GM18861 (cell line): ENCODE results near the gene COA4.
"Not testable (repeated sequence)": the region's sequence is repeated elsewhere in the genome, so short reads cannot be mapped to it uniquely, and the experiment has no call there.

Experiments
- ATAC-seq: cut with Tn5 transposase; IDR thresholded peaks from one replicate; pipeline ENCODE4 v1.9.1; 2021; ENCODE audit not compliant: unreplicated experiment

Gene COA4

DNA sequence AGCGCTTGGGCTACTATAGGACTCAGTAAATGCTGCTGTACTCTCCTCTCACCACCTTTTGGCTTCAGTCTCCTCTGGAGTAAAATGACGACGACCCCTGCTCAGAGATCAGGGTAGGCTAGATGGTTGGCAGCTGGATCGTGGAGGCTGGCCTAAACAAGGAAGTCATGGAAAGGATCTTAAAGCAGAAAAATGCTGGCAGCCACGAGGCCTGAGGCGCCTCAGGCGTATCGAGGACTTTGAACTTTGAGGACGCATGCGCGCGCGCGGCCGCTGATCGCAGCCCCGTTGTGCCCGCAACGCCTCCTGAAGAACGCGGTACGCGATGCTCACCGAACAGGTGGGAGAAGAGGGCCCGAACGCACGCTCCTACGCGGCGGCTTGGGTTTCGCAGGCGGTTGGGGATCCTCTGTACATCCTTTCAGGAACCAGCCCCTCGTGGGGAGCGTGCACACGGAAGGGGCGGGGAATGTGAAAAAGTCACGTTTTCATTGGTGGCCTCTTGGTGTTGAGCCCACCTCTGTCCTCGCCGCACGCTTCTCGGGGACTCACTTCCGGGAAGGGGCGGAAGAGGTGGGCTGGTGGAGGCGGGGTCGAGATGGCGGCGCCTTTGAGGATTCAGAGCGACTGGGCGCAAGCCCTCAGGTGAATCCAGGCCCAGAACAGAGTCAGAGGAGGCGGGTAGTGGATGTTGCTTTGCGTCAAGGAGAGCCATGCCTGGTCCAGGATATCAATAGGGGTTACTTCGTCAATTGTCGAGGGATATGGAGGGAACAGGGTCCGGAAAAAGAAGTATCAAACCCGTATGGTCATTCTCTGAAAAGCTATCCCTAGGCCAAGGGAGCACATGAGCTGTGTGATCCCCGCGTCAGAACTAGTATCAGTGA is at the start of gene COA4, which contains the start of gene PAAF1:
TSS of gene COA4 (minus strand) at position 423 of the 887 bp plus-strand sequence. CDS start 3,468 bp downstream, outside the sequence.
TSS of gene PAAF1 (plus strand) at position 576 of the 887 bp plus-strand sequence. CDS start at position 599, 23 bp downstream.
- ATAC-seq = peak; percentile 90

DNA sequence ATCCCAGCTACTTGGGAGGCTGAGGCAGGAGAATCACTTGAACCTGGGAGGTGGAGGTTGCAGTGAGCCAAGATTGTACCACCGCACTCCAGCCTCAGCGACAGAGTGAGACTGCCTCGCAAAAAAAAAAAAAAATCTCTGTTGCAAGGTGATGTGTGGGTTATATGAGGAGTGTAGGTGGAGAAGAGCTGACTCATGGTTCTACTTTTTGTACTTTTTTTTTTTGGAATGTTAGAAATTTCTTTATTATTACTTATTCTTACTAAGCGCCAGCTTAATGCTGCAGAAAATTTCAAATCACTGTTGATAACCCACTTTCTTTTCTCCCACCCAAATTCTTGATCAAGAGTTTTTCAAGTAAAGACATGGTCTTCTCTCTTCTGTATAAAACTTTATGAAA is 44.5 kb upstream of the COA4 start:
- no peak for ATAC-seq

DNA sequence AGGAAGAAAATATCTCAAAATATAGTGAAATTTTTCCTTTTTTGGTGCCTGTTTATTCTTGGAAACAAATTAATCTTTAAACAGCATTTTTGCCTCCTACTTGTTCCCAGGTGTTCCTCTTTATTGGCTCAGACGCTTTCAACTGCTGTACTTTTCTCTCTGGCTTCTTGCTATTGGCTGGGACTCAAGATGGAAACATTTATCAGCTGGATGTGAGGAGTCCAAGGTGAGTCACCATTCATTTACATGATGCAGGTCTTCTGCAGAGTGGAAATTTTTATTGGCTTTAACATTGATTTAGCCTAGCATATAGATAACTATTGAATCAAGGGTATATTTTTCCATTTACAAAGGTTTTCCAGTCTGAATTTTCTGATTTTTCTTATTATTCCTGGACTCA is 39.8 kb upstream of the COA4 start:
- no peak for ATAC-seq

DNA sequence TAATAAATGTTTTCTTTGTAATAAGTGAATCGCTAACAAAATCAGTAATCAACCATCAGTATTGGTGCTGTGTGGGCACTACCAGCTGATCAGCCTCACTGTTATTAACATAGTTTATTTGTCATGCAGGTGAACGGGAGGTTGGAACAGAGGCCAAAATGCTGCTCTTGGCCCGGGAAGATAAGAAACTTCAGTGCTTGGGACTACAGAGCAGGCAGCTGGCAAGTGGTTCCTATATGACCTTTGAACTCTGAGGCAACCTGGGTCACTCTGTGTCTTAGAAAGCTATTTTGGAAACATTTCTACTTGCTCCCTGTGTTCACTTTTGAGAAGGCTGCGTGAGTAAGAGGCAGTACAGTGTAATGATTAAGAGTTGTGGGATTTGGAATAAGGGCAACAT is 37.6 kb upstream of the COA4 start:
- no peak for ATAC-seq

DNA sequence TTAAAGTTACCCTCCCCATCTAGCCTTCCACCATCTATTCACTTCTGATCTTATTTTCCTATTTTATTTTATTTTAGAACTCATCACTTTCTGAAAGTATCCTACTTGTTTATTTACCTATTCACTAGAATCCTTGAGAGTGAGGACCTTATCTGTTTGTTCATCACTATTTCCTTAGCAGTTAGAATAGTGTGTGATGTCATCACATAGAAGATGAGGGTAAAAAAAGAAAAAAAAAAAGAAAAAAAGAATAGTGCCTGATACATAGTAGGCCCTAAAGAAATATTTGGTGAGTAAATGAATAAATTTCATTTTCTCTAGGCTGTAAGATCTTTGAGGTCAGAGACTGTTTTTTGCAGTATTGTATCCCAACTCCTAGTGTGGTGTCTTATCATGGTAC is 36.8 kb upstream of the COA4 start:
- ATAC-seq = no peak

DNA sequence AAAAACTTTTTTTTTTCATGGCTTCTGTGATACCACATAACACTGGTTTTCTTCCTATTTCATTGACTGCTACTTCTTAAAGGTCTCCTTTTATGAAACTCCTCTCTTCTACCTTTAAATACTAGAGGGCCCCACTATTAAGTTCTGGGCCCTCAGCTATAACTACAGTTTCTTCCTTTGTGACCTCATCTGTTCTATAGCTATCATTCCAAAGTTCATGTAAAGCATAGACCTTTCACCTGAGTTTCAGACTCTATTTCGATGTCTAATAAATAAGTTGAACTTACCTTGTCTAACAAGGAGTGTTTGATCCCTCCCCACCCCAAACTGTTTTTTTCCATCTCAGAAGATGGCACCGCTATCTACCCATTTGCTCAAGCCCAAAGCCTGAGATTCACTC is 35.4 kb upstream of the COA4 start:
- no peak for ATAC-seq

DNA sequence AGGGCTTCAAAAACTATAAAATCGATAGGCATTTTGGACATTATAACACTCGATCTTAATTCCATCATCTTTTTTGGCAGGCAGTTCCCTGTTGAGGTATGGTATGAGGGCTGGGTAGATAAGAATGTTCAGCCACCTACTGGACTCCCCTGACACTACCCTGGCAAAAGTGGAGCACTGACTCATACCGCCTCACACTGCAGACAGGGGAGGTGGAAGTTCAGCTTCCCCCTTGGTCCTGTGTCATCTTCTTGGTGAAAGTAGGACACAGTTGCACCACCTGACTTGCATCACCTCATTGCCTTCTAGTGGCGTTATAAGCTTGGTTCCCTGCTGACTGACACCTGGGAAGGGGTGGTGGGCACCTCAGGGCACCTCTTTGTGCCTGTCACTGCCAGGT is 30.5 kb upstream of the COA4 start:
- ATAC-seq = no peak

DNA sequence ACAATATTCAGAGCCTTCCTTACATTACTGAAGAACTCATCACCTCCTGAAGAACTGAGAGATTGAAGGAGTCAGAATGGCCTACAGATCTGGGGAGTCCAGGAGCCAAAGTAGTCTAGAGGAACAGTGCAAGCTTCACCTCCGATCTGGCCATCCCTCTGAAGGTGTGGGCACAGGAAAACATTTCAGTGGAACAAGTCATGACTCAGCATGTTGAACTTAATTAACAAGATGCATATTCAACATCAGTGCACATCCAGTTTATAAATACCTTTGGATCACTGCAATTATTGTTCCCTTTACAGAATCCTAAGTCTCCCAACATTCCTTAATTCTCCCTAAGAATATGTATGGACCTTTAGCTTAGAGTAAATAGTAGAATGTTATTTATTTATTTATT is 25.7 kb upstream of the COA4 start:
- ATAC-seq = no peak

DNA sequence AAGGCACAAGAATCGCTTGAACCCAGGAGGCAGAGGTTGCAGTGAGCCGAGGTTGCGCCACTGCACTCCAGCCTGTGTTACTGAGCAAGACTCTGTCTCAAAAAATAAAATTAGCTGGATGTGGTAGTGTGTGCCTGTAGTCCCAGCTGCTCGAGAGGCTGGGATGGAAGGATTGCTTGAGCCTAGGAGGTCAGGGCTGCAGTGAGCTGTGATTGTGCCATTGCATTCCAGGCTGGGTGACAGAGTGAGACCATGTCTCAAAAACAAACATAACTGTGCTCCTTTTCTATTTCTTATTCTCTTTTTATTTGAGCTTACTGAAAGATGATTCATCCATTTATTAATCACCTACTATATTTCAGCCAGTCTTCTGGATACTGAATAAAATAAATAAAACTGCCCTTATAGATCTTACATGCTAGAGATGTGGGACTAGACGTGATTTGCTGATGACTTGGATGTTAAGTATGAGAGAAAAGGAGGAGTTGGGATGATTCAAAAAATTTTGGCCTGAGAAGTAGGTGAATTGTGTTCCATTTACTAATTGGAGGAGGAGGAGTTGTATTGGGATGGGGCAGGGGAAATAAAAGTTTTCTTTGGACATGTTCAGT is 18.2 kb upstream of the COA4 start:
- ATAC-seq = no peak

DNA sequence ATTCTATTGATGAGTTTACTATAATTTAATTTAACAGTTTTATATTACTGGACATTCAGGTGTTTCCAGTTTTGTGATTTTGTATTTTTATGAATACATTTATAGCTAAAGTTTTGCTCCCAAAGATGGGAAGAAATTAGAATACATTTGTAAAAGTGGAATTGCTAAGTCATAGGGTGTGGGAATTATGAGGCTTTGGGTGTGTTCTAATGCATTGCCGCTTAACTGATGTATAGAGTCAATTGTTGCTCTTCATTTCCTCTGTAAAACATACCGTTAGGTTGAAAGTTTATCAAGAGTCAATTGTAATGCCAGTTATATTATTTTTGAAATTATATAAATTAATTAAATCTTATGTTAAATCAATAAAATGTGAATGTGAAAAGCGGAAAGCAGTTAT is 16.4 kb upstream of the COA4 start:
- no peak for ATAC-seq

DNA sequence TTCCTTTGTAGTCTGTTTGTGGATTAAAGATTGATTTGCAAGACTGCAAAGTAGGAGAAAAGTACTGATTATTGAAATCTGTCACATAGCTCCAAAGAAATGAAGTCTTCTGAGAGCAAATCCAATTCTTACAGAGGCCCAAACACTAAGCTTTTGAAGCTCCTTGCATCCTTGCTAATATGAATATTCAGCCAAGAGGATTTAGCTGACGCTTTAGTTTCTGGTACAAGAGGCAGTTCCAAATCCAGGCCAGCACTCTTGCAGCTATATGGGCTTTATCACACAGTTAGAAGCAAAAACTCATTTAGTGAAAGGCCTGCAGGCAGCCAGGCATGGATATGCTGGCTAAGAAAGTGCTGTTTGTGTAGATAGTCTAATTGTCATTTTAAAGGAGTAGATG is 12.9 kb upstream of the COA4 start:
- no peak for ATAC-seq

DNA sequence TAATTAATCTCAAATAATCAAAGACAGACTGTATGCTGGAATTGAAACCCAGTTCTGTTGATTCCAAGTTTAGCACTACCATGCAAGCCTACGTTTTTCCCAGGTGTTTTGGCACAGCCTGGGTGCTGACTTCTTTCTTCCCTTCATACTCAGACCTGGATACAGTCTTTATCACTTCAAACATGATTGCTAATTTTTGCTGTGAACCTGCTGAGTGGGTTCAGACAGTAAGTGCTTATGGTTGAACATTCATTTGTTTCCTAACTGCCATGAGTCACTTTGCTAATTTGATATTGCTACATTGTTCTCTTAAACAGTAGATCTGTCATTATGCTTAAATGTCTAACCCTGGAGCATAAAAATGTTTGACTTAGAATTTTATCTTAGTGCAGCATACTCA is 12.4 kb upstream of the COA4 start:
- no peak for ATAC-seq

DNA sequence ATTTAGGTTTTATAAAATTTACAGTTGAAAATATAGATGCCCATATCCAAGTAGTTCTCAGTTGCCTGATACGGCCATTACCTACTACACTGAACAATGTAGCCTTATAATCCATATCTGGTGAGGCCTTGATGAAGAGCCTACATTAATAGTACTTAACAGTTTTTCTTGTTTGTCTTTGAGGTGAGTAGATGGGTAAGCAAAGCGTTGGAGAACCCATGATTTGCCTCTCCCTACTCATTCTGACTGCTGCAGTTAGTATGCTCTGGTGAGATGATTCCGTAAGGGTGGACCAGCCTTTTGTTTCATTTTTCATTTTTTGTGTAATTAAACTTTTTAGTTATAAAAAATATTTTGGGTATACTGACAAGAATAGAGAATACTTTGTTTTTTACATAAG is 11.6 kb upstream of the COA4 start:
- no peak for ATAC-seq

DNA sequence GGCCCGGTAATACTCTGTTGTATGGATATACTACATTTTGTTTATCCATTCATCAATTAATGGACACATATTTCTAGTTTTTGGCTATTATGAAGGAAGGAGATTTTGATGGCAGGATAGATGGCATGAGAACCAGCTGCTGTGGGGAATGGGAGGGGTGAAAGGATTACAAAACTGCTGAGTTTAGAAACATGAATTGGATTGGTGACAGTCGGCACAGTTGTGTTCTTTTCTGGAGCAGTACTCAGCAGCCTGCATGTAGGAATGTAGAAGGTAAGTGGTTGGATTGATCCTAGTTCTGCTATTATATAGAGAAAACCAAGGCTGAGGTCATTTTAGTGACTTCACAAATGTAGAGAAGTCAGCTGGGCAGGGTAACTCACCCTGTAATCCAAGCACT is 7.2 kb upstream of the COA4 start:
- ATAC-seq = no peak

DNA sequence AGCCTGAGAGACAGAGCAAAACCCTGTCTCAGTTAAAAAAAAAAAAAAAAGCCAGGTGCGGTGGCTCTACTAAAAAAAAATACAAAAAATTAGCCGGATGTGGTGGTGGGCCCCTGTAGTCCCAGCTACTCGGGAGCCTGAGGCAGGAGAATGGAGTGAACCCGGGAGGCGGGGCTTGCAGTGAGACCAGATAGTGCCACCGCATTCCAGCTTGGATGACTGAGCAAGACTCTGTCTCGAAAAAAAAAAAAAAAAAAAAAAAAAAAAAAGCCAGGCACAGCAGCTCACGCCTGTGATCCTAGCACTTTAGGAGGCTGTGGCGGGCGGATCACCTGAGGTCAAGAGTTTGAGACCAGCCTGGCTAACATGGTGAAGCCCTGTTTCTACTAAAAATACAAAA is 3.8 kb upstream of the COA4 start:
- ATAC-seq = not testable (repeated sequence)

DNA sequence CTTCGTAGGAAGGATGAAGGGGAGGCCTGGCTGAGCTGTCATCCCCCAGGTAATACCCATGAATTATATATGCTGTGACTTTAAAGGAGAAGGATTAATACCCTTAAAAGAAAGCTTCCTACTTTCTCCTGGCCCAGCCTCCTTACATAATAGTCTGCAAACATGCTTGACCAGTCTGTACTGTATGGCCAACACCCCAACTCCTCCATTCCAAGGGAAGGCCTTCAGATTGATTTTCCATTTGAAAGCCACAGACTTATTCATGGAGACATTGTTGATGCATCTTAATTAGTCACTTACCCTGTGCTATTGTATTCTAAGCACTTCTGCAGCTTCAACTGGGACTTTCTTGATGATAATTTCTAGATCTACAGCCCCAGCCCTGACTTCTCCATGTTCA is 2.1 kb upstream of the COA4 start:
- ATAC-seq = no peak

DNA sequence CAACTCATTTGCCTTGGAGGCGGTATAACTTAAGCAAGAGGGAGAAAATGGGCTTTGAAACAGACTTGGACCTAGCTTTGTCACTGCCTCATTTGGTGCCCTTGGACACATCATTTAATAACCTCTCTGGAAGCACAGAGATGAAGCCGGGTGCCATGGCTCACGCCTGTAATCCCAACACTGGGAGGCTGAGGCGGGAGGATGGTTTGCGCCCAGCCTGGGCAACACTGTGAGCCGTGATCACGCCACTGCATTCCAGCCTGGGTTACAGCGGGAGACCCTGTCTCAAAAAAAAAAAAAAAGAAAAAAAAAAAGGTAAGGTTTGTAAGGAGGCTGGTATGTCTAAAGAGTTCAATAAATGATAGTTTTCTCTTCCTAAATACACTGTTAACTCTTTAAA is 806 bp downstream of the COA4 start:
- no peak for ATAC-seq

DNA sequence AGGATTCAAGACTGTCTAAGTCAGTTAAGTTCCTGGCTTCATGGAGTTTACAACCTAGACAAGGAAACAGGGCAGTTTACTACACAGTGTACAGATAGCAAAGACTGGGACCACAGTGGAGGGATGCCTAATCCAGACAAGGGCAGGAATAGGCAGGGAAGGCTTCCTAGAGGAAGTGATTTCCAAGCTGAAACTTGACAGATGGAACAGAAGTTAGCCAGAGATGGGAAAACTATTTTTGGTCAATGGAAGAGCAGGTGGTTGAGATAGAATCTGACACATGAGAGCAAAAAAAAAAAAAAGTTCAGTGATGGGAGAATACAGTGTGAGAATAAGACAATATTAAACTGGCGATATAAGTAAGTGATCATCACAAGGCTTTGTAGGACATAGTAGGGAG is 1.3 kb downstream of the COA4 start:
- ATAC-seq = no peak

DNA sequence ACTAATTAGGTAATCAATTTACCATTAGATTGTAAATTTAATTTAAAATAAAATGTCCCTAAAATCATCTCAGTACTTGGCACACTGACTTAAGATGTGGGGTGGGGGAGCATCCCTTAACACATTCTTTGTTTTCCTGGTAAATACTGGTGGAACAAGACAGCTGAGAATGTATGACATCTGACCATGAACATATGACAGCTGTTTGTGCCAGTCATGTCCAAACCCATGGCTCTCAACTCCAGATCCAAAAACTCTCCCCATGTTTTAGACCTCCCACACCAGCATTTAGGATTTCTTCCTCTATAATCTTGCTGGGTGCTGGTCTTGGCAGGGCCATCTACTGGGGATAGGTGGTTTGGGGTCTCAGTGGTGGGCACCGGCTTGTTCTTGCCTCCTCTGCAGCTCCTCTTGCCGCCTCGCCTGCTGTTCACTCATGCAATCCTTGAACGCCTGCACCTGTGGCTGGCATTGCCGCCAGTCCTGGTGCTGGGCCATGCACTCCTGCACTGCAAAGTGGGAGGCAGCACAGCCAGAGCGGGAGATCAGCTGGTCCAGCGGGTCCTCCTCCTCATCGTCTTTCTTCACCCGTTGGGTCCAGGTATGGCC is 3.8 kb downstream of the COA4 start:
- no peak for ATAC-seq

DNA sequence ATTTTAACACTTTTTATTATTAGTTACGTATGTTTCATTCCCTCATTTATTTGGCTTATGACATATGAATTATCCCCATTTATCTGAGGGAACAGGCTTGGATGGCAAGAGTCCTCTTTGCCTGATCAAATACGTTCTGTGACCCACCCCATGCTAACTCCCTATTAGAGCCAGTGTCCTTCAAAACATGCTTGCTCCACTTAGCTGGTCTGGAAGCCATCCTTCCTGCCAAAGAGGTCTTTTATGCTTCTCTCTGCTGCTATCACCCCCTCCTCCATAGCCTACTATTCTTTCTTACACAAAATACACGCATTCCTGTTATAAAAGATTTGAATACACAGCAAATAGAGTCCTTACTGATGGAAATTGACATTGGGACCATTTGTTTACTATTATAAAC is 6.4 kb downstream of the COA4 start:
- ATAC-seq = no peak

DNA sequence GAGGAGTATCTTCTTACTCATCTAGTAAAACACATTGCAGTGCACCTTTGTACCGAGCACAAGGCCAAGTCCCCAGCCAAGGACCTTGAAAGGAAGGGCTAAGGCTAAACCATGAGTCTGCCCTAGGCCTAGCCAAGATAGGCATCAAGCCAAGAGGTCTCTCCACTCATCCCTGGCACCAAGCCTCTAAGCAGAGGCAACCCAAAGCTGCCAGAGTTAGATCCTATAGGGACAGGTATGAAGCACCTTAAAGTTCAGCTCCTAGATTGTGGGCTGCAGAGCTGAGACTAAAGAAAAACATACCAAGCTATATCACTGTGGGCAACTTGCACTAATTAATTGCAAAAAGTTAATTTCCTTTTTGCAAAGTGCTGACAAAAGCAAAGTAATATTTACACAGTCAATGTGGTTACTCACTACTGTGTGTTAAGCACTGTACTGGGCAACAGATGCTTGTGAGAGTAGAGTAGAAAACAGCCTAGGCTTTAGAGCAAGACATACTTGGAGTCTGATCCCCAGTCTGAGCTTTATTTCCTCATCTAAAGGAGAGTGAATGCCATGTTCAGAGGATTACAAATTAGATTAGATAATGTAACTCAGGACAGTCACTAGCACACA is 7.2 kb downstream of the COA4 start:
- no peak for ATAC-seq

DNA sequence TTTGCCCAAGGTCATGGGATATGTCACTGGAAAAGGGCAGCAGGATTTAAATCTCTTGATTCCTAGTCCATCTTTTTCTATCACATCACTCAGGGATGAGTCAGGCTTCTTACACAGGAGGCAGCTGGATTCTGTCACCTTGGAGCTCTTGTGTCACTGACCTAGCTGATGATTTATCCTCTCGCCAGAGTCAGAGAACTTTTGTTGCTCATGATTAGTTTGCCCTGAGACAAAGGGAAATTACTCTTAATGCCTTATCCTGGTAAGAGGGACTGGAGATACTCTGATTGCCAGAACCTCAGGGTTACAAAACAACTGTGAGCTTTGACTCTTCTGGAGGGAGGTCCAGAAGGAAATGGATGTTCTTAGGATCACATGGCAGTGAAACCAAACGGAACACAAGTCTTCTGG is 10.1 kb downstream of the COA4 start:
- no peak for ATAC-seq
